GM18499 (cell line): Measurements from ENCODE around the gene NCKAP5L.
"Not testable (repeated sequence)": the region's sequence is repeated elsewhere in the genome, so short reads cannot be mapped to it uniquely, and the experiment has no call there.

Source experiments
- ATAC-seq: cut with Tn5 transposase; IDR thresholded peaks from one replicate; pipeline ENCODE4 v1.9.1; 2021; ENCODE audit warnings: moderate number of reproducible peaks; ENCODE audit not compliant: insufficient read depth, unreplicated experiment

NCKAP5L gene, protein sequence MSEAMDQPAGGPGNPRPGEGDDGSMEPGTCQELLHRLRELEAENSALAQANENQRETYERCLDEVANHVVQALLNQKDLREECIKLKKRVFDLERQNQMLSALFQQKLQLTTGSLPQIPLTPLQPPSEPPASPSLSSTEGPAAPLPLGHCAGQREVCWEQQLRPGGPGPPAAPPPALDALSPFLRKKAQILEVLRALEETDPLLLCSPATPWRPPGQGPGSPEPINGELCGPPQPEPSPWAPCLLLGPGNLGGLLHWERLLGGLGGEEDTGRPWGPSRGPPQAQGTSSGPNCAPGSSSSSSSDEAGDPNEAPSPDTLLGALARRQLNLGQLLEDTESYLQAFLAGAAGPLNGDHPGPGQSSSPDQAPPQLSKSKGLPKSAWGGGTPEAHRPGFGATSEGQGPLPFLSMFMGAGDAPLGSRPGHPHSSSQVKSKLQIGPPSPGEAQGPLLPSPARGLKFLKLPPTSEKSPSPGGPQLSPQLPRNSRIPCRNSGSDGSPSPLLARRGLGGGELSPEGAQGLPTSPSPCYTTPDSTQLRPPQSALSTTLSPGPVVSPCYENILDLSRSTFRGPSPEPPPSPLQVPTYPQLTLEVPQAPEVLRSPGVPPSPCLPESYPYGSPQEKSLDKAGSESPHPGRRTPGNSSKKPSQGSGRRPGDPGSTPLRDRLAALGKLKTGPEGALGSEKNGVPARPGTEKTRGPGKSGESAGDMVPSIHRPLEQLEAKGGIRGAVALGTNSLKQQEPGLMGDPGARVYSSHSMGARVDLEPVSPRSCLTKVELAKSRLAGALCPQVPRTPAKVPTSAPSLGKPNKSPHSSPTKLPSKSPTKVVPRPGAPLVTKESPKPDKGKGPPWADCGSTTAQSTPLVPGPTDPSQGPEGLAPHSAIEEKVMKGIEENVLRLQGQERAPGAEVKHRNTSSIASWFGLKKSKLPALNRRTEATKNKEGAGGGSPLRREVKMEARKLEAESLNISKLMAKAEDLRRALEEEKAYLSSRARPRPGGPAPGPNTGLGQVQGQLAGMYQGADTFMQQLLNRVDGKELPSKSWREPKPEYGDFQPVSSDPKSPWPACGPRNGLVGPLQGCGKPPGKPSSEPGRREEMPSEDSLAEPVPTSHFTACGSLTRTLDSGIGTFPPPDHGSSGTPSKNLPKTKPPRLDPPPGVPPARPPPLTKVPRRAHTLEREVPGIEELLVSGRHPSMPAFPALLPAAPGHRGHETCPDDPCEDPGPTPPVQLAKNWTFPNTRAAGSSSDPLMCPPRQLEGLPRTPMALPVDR (N-terminal part only)

DNA sequence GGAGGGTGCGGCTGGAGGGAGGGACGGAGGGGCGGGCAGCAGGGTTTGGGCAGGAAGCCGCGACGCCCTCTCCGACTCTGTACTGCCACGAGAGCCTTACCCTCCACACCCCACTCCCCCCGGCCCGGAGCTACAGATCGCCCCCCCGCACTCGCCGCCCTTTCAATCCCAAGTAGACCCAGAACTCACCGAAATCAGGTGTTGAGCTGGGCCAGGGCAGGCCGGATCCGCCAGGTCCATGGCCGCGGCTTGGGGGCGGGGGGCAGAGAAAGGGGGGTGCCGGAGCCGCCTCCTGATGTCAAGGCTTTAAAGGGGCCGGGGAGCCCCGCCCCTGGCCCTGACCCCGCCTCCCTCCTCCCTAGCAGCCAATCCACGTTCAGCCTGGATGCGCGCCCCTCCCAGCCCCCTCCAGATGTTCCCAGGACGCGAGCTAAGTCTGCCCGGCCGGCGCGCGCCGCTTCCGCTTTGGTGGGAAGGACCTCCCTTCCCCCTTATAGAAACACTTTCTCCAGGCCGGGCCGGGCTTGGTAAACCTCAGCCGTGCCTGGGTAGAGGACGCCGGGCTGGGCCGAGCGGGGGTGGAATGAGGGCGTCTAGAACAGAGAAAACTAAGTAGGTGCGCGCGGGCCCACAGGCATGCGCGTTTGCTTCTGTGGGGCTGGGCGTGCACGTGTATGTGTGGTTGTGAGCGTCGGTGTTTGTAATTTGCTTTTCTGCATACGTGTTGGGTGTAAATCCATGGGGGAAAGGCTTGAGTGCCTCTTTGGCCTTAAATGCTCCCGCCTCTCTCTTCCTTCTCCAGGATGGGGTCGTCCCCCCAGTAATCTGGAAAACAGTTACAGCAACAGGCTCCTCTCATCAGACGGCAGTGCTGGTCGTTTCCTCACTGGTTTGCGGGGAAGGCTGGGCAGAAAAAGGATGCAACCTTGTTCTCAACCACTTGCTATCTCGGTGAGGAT, at the start of gene NCKAP5L:
Gene NCKAP5L, minus strand, starts transcription at position 281 of the 959 bp plus-strand sequence. CDS start 24,369 bp downstream, outside the sequence.
- ATAC-seq = peak; percentile 46

DNA sequence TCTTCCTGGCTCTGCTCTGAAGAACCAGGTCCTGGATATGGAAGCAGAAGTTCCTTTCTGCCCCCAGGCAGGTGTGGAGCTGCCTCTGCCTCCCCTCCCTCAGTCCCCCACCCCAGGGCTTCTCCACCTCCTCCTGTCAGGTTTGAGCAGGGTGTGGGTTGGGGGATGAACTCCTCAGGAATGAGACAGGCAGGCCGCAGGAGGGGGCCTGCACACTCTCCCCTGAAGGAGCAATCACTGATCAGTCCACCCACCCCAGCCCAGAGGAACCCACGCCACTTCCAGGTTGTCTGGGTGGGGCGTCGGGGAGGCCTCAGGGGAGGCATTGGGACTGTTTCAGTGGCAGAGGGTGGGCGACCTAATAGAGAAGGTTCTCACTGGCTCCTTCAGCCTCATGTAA, 48.9 kb upstream of the NCKAP5L start:
- no peak for ATAC-seq

DNA sequence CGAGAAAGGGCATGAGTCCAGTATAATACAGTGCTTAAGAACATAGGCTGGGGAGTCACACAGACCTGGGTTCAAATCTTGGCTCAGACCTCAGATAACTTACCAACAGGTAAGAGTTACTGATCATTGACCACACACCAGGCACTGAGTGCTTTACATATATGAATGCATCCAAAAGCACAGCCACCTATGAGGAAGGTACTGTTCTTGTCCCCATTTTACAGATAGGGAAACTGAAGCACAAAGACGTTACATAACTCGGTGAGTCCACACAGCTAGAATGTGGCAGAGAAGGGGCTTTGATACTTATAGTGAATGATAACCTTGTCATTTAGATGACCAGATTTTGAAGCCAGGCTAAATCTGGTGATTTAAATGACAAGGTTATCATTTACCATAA, 47.9 kb upstream of the NCKAP5L start:
- no peak for ATAC-seq

DNA sequence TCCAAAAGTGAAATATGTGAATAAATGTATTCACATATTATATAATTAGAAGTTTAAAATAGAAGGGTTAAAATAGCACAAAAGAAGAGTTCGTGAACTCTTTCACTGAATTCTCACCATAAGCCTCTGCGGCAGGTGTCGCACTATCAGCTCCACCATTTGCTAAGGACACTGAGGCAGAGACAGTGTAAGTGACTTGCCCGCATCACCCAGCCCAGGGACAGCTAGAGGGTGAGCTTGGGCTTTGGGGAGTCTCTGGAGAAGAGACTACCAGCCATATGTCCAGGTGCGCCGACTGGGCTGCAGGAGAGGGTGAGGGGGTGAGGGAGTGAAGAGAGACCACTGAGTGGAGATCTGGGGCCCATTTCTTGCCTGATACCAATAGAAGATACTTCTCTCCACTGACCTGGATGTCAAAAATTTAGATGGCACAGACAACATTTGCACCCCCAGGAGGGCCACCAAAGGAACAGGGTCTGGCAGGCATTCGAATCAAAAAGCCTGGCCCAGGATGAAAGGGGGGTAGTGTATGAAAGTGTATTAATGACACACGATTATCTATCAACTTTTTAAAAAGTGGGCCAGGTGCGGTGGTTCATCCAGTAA, 47.0 kb upstream of the NCKAP5L start:
- no peak for ATAC-seq

DNA sequence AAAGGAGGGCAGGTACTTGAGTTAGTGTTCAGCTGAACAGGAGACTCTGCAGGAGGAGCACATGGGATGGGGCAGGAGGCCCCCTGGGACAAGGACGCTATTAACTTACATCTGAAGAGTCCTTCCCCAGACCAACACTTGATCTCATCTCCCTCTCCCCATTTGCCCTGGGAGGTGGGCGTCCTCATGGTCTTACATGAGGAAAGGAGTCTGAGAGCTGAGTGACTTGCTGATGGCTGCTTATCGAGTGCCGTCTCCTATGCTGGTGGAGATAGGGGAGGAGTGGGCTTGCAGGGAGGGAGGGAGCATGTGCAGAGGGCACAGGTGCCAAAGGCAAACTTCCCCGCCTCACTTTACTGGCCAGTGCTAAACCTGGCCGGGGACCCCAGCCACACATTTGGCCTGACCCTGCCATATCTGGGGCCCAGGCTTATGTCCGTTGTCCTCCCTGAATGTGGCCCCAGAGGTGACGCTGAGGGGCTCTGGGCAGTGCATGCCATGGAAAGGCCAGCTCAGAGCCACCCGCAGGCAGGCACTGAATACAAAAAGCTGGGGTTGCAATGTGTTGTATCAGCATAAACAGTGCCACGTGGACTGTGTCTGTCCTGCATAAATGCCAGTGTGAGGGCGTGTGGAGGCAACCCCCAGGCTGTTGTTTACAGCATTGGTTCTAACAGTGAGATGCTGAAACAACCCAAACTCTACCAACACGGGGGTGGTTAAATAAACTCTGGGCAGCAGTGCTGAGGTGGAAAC, 46.1 kb upstream of the NCKAP5L start:
- no peak for ATAC-seq

DNA sequence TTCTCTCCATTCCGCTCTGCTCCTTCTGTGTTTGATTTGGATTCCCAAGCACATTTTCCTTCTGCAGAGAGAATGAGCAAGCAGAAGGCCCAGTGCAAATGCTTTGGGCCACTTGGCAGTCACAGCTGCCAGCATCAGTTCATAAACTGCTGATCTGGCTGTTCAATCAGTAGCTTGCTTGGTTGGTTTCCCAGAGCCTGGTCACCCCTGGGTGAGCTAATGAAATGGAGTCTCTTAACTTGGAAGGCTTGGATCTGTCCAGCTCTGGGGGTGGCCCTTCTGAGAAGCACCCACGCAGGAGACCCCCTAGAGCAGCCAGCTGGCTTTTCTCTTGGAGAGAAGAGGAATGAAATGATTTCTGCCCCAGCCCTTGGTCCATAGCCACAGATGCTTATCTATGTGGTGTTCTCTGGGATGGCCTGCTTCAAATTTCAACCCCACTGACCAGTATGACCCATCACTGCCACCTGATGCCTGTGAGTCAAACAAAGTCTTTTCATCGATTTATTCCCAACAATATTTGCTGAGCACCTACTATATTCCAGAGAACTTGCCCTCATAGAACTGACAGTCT, 45.2 kb upstream of the NCKAP5L start:
- ATAC-seq = no peak

DNA sequence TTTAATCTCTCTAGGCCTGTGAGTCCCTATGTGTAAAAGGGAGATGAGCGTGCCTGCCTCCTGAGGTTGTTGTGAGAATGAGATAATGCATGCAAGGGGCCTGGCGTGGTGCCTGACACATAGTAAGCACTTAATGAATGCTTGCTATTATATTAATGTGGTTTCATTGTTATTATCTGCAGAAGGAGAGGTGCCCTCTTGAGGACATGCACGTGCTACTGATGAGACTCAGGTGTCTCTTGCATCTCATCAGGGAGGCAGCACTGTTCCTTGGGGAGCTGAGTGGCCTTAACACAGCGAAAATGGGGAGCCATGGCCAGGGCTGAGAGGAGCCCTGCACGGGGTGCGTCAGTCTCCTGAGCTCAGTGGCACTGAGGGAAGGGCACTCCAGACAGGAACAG, 44.6 kb upstream of the NCKAP5L start:
- ATAC-seq = no peak

DNA sequence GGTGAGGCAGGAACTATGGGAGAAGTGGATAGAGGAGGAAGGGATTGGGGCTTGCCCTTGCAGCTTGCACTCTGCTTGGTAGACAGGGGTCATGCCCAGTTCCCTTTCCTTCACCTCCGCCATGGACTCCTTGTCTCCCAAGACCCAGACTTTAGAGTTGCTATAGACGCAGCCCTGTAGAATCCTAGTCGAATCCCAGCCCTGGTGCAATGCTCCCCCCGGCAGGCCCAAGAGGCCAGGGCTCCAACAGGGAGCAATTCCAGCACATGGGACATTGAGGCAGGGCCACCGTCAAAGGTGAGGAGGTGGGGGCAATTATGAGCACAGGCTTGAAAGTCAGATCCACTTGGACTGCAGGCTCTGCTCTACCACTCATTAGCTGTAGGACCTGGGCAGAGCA, 44.2 kb upstream of the NCKAP5L start:
- no peak for ATAC-seq

DNA sequence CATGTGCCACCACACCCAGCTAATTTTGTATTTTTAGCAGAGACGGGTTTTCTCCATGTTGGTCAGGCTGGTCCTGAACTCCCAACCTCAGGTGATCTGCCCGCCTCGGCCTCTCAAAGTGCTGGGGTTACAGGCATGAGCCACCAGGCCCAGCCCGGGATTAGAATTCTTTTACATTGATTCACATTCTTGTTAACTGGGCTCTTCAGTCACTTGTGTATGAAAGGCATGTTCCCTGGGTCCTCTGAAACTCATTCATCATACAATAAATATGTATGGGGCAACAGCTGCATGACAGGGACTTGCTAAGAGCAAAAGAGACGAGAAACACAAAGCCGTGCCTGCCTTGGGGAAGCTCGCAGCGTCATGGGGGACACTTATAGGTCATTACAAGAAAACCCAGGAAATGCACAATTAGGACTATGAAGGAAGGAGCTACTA, 43.6 kb upstream of the NCKAP5L start:
- ATAC-seq = not testable (repeated sequence)

DNA sequence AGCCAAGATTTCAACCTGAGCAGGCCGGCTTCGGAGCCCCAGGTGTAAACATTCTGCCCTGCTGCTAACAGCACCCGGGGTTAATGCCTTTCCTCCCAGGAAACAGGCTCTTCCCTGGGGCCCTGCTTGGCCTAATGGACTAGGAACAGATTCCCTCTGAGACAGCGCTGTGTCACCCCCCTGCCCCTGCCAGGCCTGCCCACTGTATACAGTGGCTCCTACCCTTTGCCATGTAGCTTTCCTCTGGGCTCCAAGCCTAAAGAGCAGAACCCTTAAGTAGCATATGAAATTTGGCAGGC, 43.0 kb upstream of the NCKAP5L start:
- no peak for ATAC-seq

DNA sequence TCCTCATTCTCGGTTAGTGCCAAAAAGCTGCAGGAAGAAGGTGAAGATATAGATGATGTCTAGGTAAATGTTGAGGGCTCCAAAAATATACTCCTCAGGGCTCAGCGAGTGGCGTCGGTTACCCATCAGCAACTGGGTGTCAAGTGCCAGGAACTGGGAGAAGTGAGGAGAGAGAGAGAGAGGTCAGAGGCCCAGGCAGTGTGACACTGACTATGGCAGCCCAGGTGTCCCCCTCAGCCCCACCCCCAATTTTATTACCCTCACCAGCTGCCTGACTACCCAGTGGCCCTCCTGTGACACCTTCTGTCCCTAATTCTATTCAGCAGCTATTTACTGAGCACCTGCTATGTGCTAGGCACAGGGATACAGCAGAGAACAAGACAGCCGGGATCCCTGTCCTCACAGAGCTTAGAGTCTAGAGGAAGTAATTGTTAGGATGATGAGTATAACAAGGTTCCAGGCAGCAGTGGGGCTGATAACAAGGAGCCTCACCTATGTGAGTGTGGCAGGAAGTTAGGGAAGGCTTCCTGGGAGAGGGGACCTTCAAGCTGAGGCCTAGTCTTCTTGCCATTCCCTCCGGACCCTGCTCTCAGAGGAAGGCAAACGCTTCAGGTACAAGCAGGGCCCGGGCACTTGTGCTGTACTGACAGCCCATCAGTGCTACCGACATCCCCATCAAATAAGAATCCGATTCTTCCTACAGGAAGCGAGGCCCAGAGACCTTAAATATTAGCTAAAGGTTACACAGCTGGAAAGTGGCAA, 42.5 kb upstream of the NCKAP5L start:
- no peak for ATAC-seq

DNA sequence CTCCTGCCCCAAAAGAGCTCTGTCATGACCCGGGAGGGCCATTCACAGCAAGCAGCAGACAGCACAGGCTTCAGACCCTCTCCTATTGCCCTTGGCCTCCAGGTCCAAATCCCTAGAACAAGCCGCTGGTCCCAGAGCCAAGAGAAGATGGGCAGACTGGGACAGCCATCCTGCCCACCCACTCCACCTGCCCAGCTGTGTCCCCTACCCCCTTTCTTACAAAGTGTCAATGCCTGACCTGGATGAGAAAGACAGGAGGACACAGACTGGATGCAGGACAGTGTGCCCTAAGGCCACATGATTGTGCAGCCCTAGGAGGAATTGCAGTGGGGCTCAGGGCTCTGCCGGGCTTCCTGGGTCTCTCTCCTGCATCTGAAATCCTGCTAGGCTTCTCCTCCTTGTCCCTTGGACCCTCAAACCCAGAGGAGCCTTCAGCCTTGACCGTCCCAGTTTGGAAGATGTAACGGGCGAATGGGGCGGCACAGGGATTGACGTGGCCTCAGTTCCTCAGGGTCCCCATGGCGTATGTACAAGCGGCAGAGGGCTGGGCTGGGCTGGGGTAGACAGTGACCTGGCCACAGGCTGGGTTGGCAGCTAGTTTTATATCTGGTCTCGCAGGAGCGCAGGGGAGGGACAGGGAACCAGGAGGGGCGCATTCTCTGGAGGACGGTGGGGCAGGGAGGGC, 41.7 kb upstream of the NCKAP5L start:
- no peak for ATAC-seq

DNA sequence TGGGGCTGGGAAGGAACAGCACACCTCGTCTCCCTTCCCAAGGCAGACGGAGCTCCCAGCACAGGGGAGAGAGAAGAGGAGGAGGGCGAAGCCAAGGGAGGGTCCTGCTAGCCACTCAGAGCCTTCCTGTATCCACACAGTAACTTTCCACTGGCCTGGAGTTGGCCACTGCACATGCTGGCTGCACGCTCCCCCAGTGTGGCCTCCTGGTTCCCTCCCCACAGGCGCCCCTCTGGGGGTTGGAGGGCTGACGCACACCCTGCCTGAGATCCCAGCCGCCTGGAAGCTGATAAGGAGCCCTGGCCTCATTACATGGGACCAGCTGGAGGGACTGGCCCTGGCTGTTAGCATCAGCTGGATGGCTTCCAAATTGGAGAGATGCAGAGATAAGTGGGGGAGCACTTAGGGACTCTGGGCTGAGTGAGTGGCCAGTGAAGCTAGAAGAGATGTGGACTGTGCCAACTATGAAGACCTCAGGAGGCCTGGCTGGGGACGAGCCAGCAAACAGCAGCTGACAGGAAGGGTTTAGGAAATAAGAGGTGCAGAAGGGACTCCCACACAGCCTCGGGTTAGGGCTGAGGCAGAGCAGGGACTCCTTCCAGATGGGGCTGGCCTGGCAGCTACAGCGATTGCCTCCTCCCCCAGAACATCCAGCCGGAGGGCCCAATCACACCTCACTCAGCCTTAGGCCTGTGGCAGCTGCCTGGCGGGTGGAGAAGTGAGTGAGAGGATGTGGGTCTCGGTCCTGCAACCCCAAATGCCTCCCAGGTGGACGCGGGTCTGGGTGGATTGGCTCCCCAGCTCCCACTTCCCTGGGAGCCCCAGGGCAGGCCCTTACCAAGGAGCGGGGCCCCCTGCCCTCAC, 41.0 kb upstream of the NCKAP5L start:
- no peak for ATAC-seq

DNA sequence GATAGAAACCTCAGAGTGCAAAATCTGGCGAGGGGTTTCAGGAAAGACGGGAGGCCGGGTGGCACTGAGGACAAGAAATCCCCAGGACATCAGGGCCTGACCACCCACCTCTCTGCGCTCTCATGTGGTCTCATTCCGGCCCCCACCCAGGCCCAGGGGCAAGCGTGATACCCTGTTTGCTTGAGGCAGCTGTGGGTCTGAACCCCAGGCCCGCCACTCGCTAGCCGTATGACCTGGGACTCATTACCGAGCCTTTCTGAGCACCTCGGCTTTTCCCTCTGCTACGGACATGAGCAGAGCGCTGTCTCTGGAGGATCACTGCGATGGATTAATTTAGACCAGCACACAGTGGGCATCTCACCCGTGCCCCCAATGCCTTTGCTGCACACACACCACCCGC, 40.2 kb upstream of the NCKAP5L start:
- no peak for ATAC-seq

DNA sequence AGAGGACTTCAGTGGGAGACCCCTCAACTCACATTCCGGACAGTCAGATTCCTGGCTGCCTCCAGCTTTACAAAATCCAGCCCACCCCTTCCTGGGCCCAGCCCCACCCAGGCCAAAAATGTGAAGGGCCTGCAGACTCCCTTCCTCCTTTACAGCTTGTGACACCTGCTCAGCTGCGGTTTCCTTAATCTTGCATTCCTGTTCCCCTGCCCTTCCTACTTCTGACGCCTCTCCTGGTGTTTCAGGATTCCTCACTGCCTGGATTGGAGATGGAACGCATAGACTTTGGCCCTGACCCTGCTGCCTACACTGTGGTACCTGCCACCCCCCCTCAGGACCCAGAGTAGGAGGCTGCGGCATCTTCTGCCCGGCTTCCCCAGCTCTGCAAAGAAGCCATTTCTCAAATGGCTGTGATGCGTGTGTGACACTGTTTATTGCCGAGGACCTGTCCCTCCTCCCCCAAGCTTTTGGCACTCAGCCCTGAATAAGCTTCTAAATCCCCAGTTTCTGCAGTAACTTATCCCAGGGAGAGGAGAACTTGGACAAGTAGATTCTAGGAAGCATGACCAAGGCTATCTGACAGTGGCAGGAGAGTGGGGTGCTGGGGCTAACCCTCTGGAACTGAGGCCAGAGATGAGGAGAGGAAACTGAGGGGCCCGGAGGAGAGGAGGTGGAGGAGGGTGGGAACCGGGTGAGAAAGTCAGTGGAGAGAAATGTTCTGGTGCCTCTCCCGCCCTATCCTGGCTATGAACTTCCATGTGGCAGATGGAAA, 39.5 kb upstream of the NCKAP5L start:
- ATAC-seq = no peak
